PC-3 (cell line): ENCODE data around the gene CKS1B.

Source experiments
- CTCF ChIP-seq: fragments of 300-600 bp; sonication (generic); conservative IDR thresholded peaks from 2 replicates; pipeline ENCODE4 v1.5.1; 2017; ENCODE audit warnings: antibody characterized with exemption, low read depth, mild to moderate bottlenecking, low read length
- EZH2 ChIP-seq: fragments of 300-600 bp; sonication (generic); IDR thresholded peaks from one replicate; pipeline ENCODE4 v1.6.1; 2017; ENCODE audit warnings: antibody characterized with exemption, mild to moderate bottlenecking, low read length; ENCODE audit not compliant: unreplicated experiment
- EZH2phosphoT487 ChIP-seq: fragments of 300-600 bp; sonication (generic); IDR thresholded peaks from 2 replicates; pipeline ENCODE4 v1.6.1; 2018; ENCODE audit warnings: mild to moderate bottlenecking, antibody characterized with exemption, low read length, borderline replicate concordance

- TF ChIP-seq CTCF (no peak), EZH2 (no peak), EZH2phosphoT487 (no peak)
Measured at GRCh38 chr1:155026154-155026553, 51.7 kb downstream of the CKS1B start.
